B cell (primary cell): Measurements from ENCODE around the gene KCNT2.

Experiments
- CTCF ChIP-seq: fragments of 200-600 bp; IDR thresholded peaks from one replicate; pipeline ENCODE4 v1.8.0; 2022; ENCODE audit warnings: antibody characterized with exemption, mild to moderate bottlenecking
- EZH2 ChIP-seq: IDR thresholded peaks from 2 replicates; pipeline ENCODE4 v1.6.1; 2012; ENCODE audit warnings: borderline replicate concordance, low read depth, mild to moderate bottlenecking, moderate library complexity, low read length; ENCODE audit not compliant: insufficient read depth, poor library complexity, severe bottlenecking

GRCh38 chr1:196655494-196655893 lies 47.3 kb upstream of the KCNT2 start:
- no peak for TF ChIP-seq CTCF
- no peak for TF ChIP-seq EZH2
